GF-D8 (cell line): ENCODE data around the gene SPINT2.
"Not testable (repeated sequence)": the region's sequence is repeated elsewhere in the genome, so short reads cannot be mapped to it uniquely, and the experiment has no call there.

Experiments used
- DNase-seq: peaks from one replicate; lab custom pipeline; 2025; lab: John Stamatoyannopoulos, UW

Gene SPINT2

GRCh38 chr19:38264486-38265212 lies at the start of gene SPINT2:
Gene SPINT2, plus strand, starts transcription at chr19:38264573. Its CDS starts 320 bp downstream, at chr19:38264893.
- DNase-seq = peak; percentile 38

DNA sequence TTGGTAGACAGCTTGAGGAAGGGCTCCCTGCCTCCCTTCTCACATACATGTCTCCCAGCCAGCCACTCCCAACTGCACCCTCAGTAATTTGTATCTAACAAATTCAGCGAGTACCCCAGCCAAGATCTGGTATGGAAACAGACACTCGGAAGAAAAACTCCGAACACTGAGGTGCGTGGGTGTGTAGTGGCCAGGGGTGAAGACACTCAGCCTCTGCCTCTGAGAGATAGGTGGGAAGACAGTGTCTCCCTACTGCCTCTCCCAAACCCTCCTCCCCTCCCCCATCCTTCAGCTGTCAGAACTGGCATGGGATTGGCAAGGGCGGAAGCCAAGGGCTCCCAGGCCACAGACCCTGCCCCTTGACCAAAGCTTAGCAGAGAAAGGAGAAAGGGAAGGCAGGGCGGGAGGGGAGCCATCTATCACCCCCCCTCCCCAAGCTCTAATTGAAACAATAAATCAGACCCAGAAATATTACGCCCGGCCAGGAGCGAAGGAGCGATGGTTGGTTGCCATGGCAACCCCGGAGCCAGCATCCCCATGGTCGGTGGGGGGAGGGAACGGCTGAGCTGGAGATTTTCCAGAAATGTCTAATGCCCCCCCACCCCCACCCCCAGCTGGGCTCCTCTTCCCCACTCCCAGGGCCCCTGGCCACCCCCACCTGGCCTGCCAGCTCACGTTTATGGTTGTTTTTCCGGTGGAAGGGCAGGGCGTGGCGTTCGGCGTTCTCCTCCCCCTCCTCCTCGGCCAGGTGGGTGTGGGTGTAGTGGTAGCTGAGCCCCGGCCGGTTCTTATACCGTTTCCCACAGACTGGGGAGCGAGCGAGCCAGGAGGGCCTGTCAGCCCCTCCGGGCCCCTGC lies 47.4 kb upstream of the SPINT2 start:
- DNase-seq = no peak

- no peak for DNase-seq
Observed at GRCh38 chr19:38218204-38218603, 46.2 kb upstream of the SPINT2 start.

DNA sequence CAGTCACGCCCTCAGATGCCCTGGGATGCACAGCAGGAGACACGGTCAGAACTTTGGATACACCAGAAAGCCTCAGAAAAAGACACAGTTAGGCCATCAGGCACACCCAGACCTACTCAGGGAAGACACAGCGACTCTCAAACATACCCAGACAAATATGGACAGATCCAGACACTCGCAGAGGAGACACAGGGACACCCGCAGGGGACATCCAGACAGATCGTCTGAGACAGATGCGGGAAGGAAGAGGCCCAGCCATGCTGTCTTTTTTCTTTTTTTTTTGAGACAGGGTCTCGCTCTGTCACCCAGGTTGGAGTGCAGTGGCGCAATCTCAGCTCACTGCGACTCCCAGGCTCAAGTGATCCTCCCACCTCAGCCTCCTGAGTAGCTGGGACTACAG lies 45.2 kb upstream of the SPINT2 start:
- no peak for DNase-seq

- DNase-seq = no peak
Observed at GRCh38 chr19:38221421-38221820, 43.0 kb upstream of the SPINT2 start.

DNA sequence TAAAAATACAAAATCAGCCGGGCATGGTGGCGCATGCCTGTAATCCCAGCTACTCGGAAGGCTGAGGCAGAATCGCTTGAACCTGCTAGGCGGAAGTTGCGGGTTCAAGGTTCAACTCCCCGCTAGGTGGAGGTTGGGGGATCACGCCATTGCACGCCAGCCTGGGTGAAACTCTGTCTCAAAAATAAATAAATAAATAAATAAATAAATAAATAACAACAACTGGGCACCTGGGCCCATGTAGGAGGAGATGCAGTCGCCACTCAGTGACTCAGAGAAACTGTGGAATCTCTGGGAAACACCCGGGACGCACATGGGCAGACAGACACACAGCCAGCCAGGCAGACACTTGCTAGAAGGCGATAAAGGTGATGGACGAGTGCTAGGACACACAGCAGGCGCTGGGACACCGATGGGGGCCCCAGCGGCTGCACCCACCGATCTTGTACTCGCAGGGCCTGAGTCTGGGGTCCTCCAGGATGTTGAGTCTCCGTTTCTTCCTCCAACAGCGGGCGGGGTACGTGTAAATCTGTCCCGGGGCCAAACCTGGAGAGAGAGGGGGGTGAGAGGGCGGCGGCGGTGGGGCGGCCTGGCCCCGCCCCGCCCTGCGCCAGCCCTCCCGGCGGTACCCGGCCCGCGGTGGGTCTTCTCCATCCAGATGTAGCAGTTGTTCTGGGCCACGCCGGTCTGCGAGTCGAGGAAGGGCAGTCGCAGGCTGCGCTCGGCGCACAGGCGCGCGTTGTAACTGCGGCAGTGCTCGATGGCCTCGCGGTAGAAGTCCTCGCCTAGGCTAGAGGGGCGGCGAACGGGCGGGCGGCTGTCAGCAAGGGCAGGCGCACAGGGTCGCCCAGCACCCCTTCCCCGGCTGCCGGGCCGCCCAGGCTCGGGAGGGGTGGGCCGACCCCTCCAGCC lies 42.2 kb upstream of the SPINT2 start:
- DNase-seq = no peak

- no peak for DNase-seq
Observed at GRCh38 chr19:38223119-38223523, 41.3 kb upstream of the SPINT2 start.

GRCh38 chr19:38223617-38224013 lies 40.8 kb upstream of the SPINT2 start:
- DNase-seq = no peak

DNA sequence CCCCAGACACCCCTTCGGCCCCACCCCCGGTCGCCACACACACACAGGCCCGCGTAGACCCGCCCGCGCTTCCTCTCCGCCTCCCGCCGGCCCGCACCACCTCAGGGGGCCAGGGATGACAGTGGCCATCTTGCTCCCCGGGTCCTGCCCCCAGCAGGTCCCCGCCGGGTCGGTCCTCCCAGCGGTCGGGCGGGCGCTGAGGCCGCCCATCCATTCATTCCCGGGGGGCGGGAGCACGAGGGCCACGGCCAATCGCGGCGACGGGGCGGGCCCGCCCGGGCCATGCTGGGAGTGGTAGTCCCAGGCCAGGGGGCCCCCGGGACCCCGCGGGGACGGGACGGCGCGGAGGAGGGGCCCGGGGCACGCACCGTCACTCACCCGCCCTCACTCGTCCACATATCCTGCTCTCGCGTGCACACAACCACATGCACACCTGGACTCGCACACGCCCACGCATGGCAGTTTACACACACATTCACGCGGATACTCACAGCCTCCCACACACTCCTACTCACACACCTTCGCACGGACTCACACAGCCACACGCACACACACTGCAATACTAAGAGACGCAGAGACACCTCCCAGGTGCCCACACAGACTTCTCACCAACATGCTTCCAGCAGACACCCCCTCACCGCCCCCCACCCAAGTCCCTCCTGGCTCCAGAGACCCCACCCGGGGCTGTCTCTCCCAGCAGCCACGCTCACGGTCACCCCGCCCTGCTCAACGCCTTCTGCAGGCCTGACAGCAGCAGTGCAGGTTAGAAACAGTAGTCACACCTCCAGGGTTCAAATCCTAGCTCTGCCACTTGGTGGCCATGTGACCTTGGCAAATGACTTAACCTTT lies 40.1 kb upstream of the SPINT2 start, which contains the start of gene DPF1:
TSS of gene DPF1 (minus strand) at position 209 of the 849 bp plus-strand sequence. CDS start at position 129, 80 bp downstream.
- no peak for DNase-seq

GRCh38 chr19:38224863-38225218 lies 39.5 kb upstream of the SPINT2 start:
- not testable (repeated sequence) for DNase-seq

- no peak for DNase-seq
Observed at GRCh38 chr19:38227287-38228004, 36.9 kb upstream of the SPINT2 start.

- DNase-seq = no peak
Observed at GRCh38 chr19:38228005-38228377, 36.4 kb upstream of the SPINT2 start.

GRCh38 chr19:38228491-38229439 lies 35.6 kb upstream of the SPINT2 start:
- no peak for DNase-seq

GRCh38 chr19:38229585-38230073 lies 34.7 kb upstream of the SPINT2 start:
- DNase-seq = no peak

GRCh38 chr19:38230506-38231133 lies 33.8 kb upstream of the SPINT2 start:
- not testable (repeated sequence) for DNase-seq

GRCh38 chr19:38231918-38232317 lies 32.5 kb upstream of the SPINT2 start:
- no peak for DNase-seq

GRCh38 chr19:38233740-38234251 lies 30.6 kb upstream of the SPINT2 start:
- peak; percentile 27 for DNase-seq

GRCh38 chr19:38234615-38235014 lies 29.8 kb upstream of the SPINT2 start:
- no peak for DNase-seq
